ENCODE measurements around the gene GJA9. TPM values are rescaled to one million over a fixed set of nuclear protein-coding genes. Genes with fewer than 3 reads are reported as not detected.

GJA9 gene
- total and polyA plus RNA-seq, 2 of the 8 experiments (the other 6 are each of a cell fraction or from before 2014, with no cell fraction given): not detected

- TF ChIP-seq FOSL1 (IDR thresholded peaks at IDR 0.05; ENCODE audit: insufficient read depth, low read depth, low read length): no peak
- no peak for TF ChIP-seq YY1 (IDR thresholded peaks at IDR 0.05; ENCODE audit: low read depth, low read length)
- TF ChIP-seq ASH2L (IDR thresholded peaks at IDR 0.05; ENCODE audit: low read length): peak; percentile 48
- TF ChIP-seq CTBP2 (IDR thresholded peaks at IDR 0.05; ENCODE audit: borderline replicate concordance, insufficient read depth, insufficient read length, low read length): peak; percentile 52
- no peak for TF ChIP-seq KDM5A (IDR thresholded peaks at IDR 0.05; ENCODE audit: low read length)
- no peak for TF ChIP-seq KDM1A (IDR thresholded peaks at IDR 0.05; ENCODE audit: borderline replicate concordance, low read length)
- TF ChIP-seq SRF (IDR thresholded peaks at IDR 0.05; ENCODE audit: low read depth, low read length): no peak
- no peak for TF ChIP-seq CBX5 (IDR thresholded peaks at IDR 0.05; ENCODE audit: low read depth, low read length)
- TF ChIP-seq SP2 (IDR thresholded peaks at IDR 0.05; ENCODE audit: low read length): no peak
- TF ChIP-seq SIN3A (conservative IDR thresholded peaks at IDR 0.05 in 1 of 2, IDR thresholded peaks at IDR 0.05 in 1 of 2; ENCODE audit: low read depth in 1 of 2, low read length in 2 of 2): peak; percentile 91 to 96; a peak in 1 of 4 replicates
- no peak for TF ChIP-seq POU5F1 (IDR thresholded peaks at IDR 0.05; ENCODE audit: low read depth, low read length)
- TF ChIP-seq CHD1 (IDR thresholded peaks at IDR 0.05; ENCODE audit: low read depth, low read length): no peak
- 0 out of 4 replicates have a peak, but pooled peaks of 1 of the 2 experiments have one; percentile 44 for TF ChIP-seq HDAC2 (IDR thresholded peaks at IDR 0.05; ENCODE audit: borderline replicate concordance in 1 of 2, low read depth in 2 of 2, low read length in 2 of 2)
- 0 out of 4 replicates have a peak, but pooled peaks of 1 of the 3 experiments have one; percentile 0 for TF ChIP-seq CTCF (IDR thresholded peaks at IDR 0.05; ENCODE audit: control extremely low read depth in 1 of 3, insufficient read depth in 1 of 3, low read depth in 1 of 3, low read length in 3 of 3)
- no peak for TF ChIP-seq TCF12 (IDR thresholded peaks at IDR 0.05; ENCODE audit: low read depth, low read length)
- no peak for TF ChIP-seq E2F6 (IDR thresholded peaks at IDR 0.05)
- peak; percentile 73; the same call in 1 of the 2 replicates for TF ChIP-seq GABPA (IDR thresholded peaks at IDR 0.05; ENCODE audit: borderline replicate concordance, insufficient read depth, low read length)
- TF ChIP-seq NANOG (IDR thresholded peaks at IDR 0.05; ENCODE audit: insufficient read depth, low read depth, low read length, poor library complexity, severe bottlenecking): no peak
- no peak for TF ChIP-seq GTF2F1 (IDR thresholded peaks at IDR 0.05; ENCODE audit: borderline replicate concordance, low read depth, low read length)
Observed at GRCh38 chr1:38873027-38873969, 8.1 kb downstream of the GJA9 start, which contains the start of gene MYCBP (continued).
